ENCODE data around the gene LYSMD3.
A peak's percentile ranks its signal among the peaks of the same experiment; 100 is the strongest.

The LYSMD3 gene

DNA sequence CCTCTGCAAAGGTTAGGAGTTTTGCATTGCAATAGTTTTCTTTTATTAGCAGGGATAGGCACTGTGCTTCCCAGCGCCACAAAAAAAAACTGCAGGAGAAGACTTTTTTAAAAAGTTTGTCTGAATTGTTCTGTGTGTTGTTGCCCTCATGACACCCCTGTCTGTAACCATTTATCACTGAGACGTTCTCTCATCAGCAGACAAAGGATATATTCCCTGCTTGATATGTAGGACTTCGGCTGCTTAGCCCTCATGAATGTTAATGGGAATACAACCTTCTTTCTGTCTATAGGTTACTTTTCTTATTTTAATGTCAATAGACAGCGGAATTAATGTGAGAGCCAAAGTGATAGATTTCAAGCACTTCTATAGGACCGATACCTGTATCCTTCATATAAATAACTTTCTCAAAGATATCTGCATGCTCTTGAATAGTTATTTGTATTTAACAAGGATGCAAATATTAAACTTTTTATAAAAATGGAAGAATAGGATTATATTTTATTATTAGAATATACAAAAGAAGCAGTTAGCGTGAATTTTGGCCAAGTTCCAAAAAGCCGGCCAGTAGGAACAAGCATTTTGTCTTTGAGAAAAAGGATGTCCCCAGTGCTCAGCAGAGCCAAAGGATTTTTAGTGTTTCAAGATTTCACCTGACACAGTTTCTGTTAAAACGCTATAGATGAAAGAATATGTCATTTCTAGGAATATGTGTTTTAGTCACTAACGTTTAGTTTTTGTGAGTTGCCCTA lies 1.5 kb upstream of the LYSMD3 start:
- H3K4me1 ChIP-seq (ENCODE audit: insufficient read depth, low read length), result peaks cover 4% of the 10 kb centered on the region; the same call in 1 of the 2 replicates
- no peaks in the 10 kb centered on the region for H3K9me3 ChIP-seq (ENCODE audit: control insufficient read depth, insufficient read depth, low read length)
- H3K36me3 ChIP-seq (ENCODE audit: insufficient read depth, low read length), result no peaks in the 10 kb centered on the region
- H3K9ac ChIP-seq (ENCODE audit: low read depth, low read length), result peak overlapping the region; percentile 100; the same call in 1 of the 2 replicates

DNA sequence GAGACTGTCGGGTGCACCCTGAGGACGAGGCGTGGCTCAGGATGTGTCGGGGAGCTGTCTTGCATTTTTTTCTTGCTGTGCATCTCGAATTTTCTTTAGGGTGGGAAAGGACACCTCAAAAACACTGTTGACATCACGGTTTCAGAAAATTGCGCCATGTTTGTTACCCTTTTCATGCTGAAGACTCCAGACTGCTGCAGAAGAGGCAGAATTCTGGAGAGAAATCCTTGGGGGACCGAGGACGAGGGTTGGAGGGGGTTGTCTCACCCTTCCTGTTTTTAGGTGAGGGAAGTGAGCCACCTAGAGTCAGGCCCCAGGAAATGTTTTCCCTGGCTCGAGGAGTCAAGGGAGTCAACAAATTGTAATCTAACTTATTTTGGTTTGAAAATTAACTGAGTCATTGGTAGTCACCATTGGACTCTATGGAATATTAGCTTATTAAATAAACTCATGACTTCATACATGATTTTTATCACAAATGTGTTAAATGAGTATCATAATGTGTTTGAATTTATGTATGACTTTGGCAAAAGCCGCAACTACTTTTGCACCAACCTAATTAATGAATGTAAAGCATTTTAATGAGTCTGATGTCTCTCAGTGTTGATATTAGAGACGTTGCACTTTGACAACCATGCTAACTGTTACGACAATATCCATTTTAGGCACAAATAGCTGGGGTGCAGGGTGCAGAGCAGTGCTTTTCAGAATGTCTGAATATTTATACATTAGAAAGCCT lies 724 bp upstream of the LYSMD3 start:
- no peaks in the 10 kb centered on the region for H3K36me3 ChIP-seq (ENCODE audit: insufficient read depth, low read length)
- peaks cover 4% of the 10 kb centered on the region; the same call in 1 of the 2 replicates for H3K4me1 ChIP-seq (ENCODE audit: insufficient read depth, low read length)
- H3K9me3 ChIP-seq (ENCODE audit: control insufficient read depth, insufficient read depth, low read length), result no peaks in the 10 kb centered on the region
- H3K9ac ChIP-seq (ENCODE audit: low read depth, low read length), result peak overlapping the region; percentile 100

DNA sequence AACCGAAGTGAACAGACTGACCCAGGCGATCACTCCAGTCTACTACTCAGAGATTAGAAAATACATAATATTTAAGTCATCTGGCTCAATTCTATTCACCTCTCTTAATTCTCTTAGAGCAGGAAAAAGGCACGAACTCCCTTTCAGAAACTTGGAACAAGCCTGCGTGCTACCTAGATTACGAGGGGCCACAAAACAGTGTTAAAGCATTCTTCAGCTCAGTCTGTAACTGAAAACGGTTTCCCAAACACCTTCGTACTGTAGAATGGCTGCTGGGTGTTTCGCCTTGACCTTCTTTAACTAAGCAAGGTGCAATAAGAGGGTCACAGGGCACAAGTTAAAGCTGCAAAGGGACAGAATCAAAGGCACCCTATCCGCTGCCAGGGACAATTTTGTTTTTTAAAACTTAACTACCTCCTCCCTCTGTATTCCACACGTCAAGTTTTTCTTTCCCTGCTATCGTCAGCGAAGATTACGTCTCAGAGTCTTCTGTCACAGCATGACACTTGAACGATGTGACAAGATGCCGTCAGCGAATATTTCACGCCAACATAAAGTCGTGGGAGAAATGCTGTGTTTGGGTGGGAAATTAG lies 687 bp downstream of the LYSMD3 start:
- H3K9ac ChIP-seq (ENCODE audit: low read depth, low read length), result peak overlapping the region; percentile 100
- H3K36me3 ChIP-seq (ENCODE audit: insufficient read depth, low read length), result peaks cover 3% of the 10 kb centered on the region; the same call in 1 of the 2 replicates
- H3K4me1 ChIP-seq (ENCODE audit: insufficient read depth, low read length), result no peaks in the 10 kb centered on the region; the same call in 1 of the 2 replicates
- no peaks in the 10 kb centered on the region for H3K9me3 ChIP-seq (ENCODE audit: control insufficient read depth, insufficient read depth, low read length)

DNA sequence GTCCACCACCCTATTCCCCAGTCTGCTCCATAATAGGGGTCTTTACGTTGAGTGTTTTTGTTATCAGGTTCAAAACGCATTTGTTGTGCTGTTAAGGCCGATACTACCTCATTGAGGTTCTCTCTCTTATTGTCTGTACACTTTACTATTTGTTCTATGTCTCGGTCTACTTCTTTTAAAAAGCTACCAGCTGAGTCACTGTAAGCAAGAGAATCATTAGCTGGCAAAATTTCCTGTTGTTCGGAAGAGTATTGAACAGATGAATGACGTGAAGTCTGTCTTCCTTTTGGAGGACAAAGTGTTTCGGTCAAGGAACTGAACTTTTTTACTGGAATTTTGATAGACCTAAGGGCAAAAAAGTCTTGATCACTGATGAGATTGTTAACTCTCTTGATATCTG lies 10.3 kb downstream of the LYSMD3 start:
- no peaks in the 10 kb centered on the region for H3K4me1 ChIP-seq (ENCODE audit: insufficient read depth, low read length)
- H3K9me3 ChIP-seq (ENCODE audit: control insufficient read depth, insufficient read depth, low read length), result no peaks in the 10 kb centered on the region
- H3K36me3 ChIP-seq (ENCODE audit: insufficient read depth, low read length), result no peaks in the 10 kb centered on the region
- H3K9ac ChIP-seq (ENCODE audit: low read depth, low read length), result no peak overlapping the region

DNA sequence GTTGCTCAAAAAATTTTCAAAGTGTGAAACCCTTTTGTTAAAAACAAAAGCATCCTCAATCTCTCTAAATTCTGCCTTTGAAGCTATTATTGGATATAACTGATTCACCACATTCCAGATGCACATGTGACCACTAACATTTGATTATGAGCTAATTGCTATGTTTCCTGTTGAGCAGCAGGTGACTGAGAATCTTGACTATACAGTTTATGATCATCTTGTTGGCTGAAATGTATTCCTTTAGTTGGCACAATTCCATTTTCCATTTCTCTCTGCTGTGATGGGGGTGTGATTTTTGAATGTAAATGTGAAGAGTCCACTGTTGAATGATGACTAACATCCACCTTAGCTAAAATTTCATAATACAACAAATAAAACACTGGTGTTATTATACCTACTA lies 10.7 kb downstream of the LYSMD3 start:
- Histone ChIP-seq H3K9me3 (ENCODE audit: control insufficient read depth, insufficient read depth, low read length) (no peaks in the 10 kb centered on the region), H3K9ac (ENCODE audit: low read depth, low read length) (no peak overlapping the region), H3K36me3 (ENCODE audit: insufficient read depth, low read length) (no peaks in the 10 kb centered on the region), H3K4me1 (ENCODE audit: insufficient read depth, low read length) (no peaks in the 10 kb centered on the region)

DNA sequence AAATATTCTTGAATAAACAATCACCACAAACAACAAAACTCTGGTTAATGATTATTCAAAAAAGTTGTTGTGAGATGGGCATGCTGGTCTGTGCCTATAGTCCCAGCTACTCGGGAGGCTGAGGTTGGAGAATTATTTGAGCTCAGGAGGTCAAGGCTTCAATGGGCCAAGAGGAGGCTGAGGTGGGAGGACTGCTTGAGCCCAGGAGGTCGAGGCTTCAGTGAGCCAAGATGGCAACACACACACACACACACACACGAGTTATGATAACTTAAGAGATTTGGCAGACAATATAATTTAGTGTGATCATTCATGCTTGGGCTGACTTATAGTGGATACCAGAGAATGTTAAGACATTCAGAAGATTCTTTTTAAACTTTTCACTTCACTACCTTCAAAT lies 14.9 kb downstream of the LYSMD3 start:
- Histone ChIP-seq H3K4me1 (ENCODE audit: insufficient read depth, low read length) (no peaks in the 10 kb centered on the region), H3K36me3 (ENCODE audit: insufficient read depth, low read length) (no peaks in the 10 kb centered on the region), H3K9me3 (ENCODE audit: control insufficient read depth, insufficient read depth, low read length) (no peaks in the 10 kb centered on the region), H3K9ac (ENCODE audit: low read depth, low read length) (no peak overlapping the region)

DNA sequence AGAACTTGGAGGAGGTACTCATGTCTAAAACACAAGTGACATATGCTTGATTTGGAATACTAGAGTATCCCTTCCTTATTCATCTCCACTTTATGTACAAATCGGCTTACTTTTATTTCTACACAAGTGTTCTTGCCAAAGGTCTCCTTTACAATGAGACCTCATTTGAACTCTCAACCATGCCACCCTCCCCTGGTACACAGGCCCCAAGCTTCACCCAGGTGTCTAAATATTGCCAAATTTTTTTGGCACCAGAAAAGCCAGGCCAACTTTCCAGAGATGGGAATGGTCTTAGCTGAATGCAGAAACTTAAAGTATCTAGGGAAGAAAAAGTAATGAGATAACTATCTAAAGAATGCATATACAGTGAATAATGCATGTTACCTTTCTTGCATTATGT lies 18.9 kb downstream of the LYSMD3 start:
- Histone ChIP-seq H3K4me1 (ENCODE audit: insufficient read depth, low read length) (no peaks in the 10 kb centered on the region), H3K9me3 (ENCODE audit: control insufficient read depth, insufficient read depth, low read length) (no peaks in the 10 kb centered on the region), H3K9ac (ENCODE audit: low read depth, low read length) (no peak overlapping the region), H3K36me3 (ENCODE audit: insufficient read depth, low read length) (no peaks in the 10 kb centered on the region)

DNA sequence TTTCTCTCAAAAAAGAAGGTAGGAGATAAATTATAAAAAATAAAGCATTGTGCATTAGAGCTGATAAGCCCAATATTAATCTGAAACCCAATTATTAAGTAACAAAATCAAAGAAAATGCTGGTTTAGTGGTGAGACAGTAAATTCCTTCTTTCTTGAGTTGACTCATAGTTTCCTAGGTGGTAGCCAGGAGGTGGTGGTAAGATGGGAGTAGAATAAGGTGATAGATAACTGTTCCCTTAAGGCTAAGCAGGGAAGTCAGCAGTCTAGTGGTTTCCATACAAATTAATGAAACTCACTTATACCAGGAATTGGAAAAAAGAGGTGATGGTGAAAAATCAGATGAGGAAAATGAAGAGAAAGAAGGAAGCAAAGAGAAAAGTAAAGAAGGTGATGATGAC lies 23.2 kb downstream of the LYSMD3 start:
- Histone ChIP-seq H3K36me3 (ENCODE audit: insufficient read depth, low read length) (no peaks in the 10 kb centered on the region), H3K9me3 (ENCODE audit: control insufficient read depth, insufficient read depth, low read length) (no peaks in the 10 kb centered on the region), H3K4me1 (ENCODE audit: insufficient read depth, low read length) (no peaks in the 10 kb centered on the region), H3K9ac (ENCODE audit: low read depth, low read length) (no peak overlapping the region)

DNA sequence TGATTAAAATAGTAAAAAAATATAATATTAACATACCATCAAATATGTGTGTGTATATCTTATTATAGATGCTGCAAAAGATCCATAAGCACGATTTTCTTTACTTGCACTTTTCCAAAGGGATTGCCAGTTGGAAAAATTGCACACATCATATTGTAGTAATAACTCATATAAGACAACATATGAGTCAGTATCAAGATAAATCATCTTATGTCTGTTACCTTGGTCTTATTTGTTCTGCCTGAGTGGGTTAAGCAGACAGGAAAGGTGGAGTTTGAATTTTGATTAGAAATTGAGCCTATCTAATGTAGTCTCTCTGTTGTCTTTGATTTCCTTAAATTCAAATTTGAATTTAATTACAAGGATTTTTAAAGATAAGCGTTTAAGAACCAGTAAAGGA lies 24.6 kb downstream of the LYSMD3 start:
- H3K9ac ChIP-seq (ENCODE audit: low read depth, low read length), result no peak overlapping the region
- H3K4me1 ChIP-seq (ENCODE audit: insufficient read depth, low read length), result no peaks in the 10 kb centered on the region
- no peaks in the 10 kb centered on the region for H3K36me3 ChIP-seq (ENCODE audit: insufficient read depth, low read length)
- H3K9me3 ChIP-seq (ENCODE audit: control insufficient read depth, insufficient read depth, low read length), result no peaks in the 10 kb centered on the region

DNA sequence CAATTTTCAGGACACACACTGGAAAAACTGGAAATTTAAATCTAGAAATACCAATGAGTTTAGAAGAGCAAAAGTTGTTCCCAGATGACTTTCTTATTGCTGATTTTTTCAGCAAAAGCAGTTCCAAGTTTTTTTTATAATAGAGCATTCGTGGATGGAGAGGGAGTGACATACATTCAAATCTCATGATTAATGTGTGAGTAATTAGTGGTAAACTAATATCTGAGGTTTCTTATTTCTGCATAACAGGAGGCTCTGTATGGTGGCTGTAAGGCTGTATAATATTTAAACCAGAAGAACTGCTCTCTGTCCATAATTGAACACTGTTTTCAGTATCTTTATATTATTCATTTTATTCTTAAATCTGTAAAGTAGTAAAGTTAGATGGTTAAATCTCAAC lies 25.8 kb downstream of the LYSMD3 start:
- no peak overlapping the region for H3K9ac ChIP-seq (ENCODE audit: low read depth, low read length)
- H3K36me3 ChIP-seq (ENCODE audit: insufficient read depth, low read length), result no peaks in the 10 kb centered on the region
- H3K4me1 ChIP-seq (ENCODE audit: insufficient read depth, low read length), result no peaks in the 10 kb centered on the region
- no peaks in the 10 kb centered on the region for H3K9me3 ChIP-seq (ENCODE audit: control insufficient read depth, insufficient read depth, low read length)

DNA sequence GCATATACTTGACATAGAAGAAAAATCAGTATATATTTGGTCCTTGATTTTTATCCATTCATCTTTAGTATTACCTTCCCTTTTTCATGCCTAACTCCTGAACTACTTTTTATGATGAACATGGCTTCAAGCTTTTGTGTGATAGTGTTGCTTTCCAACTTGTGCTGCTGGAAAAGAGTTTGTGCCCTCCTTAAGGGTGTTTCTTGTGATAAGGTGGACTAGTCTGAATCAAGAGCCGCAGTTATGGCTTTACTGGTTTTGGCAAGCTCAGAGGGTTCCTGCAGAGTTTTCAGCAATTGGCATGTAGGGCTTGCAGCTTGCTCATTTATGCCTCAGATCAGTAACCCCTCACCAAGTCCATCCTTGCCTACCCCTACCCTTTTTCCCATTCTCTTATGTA lies 34.2 kb downstream of the LYSMD3 start:
- peaks cover 5% of the 10 kb centered on the region; the same call in 1 of the 2 replicates for H3K36me3 ChIP-seq (ENCODE audit: insufficient read depth, low read length)
- H3K9me3 ChIP-seq (ENCODE audit: control insufficient read depth, insufficient read depth, low read length), result no peaks in the 10 kb centered on the region
- no peak overlapping the region for H3K9ac ChIP-seq (ENCODE audit: low read depth, low read length)
- no peaks in the 10 kb centered on the region for H3K4me1 ChIP-seq (ENCODE audit: insufficient read depth, low read length)

DNA sequence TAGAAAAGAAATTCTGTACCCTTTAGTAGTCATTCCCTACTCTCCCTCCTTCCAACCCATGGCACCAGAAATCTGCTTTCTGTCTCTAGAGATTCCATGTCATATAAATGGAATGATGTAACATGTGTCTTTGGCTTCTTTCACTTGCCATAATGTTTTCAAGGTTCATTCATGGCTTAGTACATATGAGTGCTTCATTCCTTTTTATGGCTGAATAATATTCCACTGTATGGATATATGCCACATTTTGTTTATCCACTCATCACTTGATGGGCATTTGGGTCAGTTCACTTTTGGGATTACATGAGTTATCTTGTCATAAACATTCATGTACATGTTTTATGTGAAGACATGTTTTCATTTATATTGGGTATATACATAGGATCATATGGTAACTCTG lies 35.3 kb downstream of the LYSMD3 start:
- H3K4me1 ChIP-seq (ENCODE audit: insufficient read depth, low read length), result no peaks in the 10 kb centered on the region
- H3K9me3 ChIP-seq (ENCODE audit: control insufficient read depth, insufficient read depth, low read length), result no peaks in the 10 kb centered on the region
- H3K36me3 ChIP-seq (ENCODE audit: insufficient read depth, low read length), result peaks cover 5% of the 10 kb centered on the region; the same call in 1 of the 2 replicates
- H3K9ac ChIP-seq (ENCODE audit: low read depth, low read length), result no peak overlapping the region

DNA sequence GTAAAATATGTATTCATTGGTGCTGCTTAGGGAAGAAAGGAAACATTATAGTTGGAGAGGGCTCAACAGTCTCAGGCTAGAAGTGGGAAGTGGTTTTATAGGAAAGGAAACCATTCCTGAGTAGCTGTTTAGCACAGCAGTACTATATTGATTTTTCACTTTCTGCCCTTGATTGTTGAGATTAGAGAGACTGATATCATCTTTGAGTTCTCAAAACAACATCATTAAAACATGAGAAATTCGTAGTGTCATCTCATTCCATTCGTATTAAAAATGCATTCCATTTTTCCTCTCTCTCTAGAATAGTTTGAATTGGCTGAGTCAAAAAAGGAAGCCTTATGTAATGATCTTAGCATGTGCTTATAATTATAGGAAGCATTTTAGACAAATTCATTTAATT lies 40.6 kb downstream of the LYSMD3 start:
- no peak overlapping the region for H3K9ac ChIP-seq (ENCODE audit: low read depth, low read length)
- H3K4me1 ChIP-seq (ENCODE audit: insufficient read depth, low read length), result peaks cover 10% of the 10 kb centered on the region; the same call in 1 of the 2 replicates
- no peaks in the 10 kb centered on the region for H3K9me3 ChIP-seq (ENCODE audit: control insufficient read depth, insufficient read depth, low read length)
- peaks cover 4% of the 10 kb centered on the region; the same call in 1 of the 2 replicates for H3K36me3 ChIP-seq (ENCODE audit: insufficient read depth, low read length)

DNA sequence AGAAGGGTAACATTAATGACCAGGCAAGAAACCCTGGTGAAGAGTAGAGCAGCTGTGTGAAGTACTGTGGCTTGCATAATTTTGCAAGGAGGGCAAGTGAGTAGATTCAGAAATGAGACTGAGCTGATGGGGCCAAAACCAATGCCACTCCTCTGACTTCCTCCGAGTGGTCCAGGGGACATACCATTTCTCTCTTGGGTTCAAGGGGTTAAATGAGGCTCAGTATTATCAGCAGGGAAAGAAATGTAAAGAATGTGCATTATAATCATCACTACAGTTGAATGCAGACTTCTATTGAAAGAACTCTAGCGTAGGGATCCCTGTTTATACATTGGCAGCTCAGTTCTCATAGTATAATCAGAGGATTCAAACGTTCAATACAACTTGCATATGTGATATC lies 44.8 kb downstream of the LYSMD3 start:
- H3K9ac ChIP-seq (ENCODE audit: low read depth, low read length), result no peak overlapping the region
- peaks cover 7% of the 10 kb centered on the region; the same call in 1 of the 2 replicates for H3K36me3 ChIP-seq (ENCODE audit: insufficient read depth, low read length)
- H3K4me1 ChIP-seq (ENCODE audit: insufficient read depth, low read length), result peaks cover 12% of the 10 kb centered on the region
- H3K9me3 ChIP-seq (ENCODE audit: control insufficient read depth, insufficient read depth, low read length), result no peaks in the 10 kb centered on the region
